Smooth muscle cell (in vitro differentiated cells): ENCODE measurements around the gene UXS1. TPM values are rescaled to one million over a fixed set of nuclear protein-coding genes. Genes with fewer than 3 reads are reported as not detected.
A peak's percentile ranks its signal among the peaks of the same experiment; 100 is the strongest.

ENCODE experiments used
- DNase-seq: peaks from one replicate; lab custom pipeline; 2025; ENCODE audit not compliant: unreplicated experiment; lab: John Stamatoyannopoulos, UW
- H2AFZ ChIP-seq: fragments of 200-600 bp; sonication (generic); 2 replicates; pipeline ENCODE4 v1.6.0; 2016; ENCODE audit warnings: antibody characterized with exemption, low read depth, mild to moderate bottlenecking
- H3F3A ChIP-seq: fragments of 200-600 bp; sonication (generic); 2 replicates; pipeline ENCODE4 v1.6.0; 2017; ENCODE audit warnings: antibody characterized with exemption, low read depth
- H3K27ac ChIP-seq: fragments of 200-600 bp; sonication (generic); 2 replicates; pipeline ENCODE4 v1.5.1; 2016; ENCODE audit warnings: low read depth, mild to moderate bottlenecking
- H3K27me3 ChIP-seq: fragments of 200-600 bp; sonication (generic); 2 replicates; pipeline ENCODE4 v1.6.1; 2016; ENCODE audit warnings: low read depth, mild to moderate bottlenecking
- H3K36me3 ChIP-seq: fragments of 200-600 bp; sonication (generic); 2 replicates; pipeline ENCODE4 v1.5.1; 2016; ENCODE audit warnings: low read depth
- H3K4me1 ChIP-seq: fragments of 200-600 bp; sonication (generic); 2 replicates; pipeline ENCODE4 v1.5.1; 2016; ENCODE audit warnings: low read depth
- H3K4me2 ChIP-seq: fragments of 200-600 bp; sonication (generic); 2 replicates; pipeline ENCODE4 v1.6.0; 2016; ENCODE audit warnings: mild to moderate bottlenecking
- H3K4me3 ChIP-seq: fragments of 200-600 bp; sonication (generic); 2 replicates; pipeline ENCODE4 v1.5.1; 2016; ENCODE audit warnings: mild to moderate bottlenecking
- H3K79me2 ChIP-seq: fragments of 200-600 bp; sonication (generic); 2 replicates; pipeline ENCODE4 v1.6.0; 2016; ENCODE audit warnings: low read depth, mild to moderate bottlenecking
- H3K9ac ChIP-seq: fragments of 200-600 bp; sonication (generic); 2 replicates; pipeline ENCODE4 v1.6.0; 2016; ENCODE audit warnings: low read depth
- H3K9me3 ChIP-seq: fragments of 200-600 bp; sonication (generic); replicated peaks from 2 replicates; pipeline ENCODE4 v1.5.1; 2016; ENCODE audit warnings: low read depth
- H4K20me1 ChIP-seq: fragments of 200-600 bp; sonication (generic); 2 replicates; pipeline ENCODE4 v1.6.0; 2016; ENCODE audit warnings: low read depth
- CTCF ChIP-seq: fragments of 200-600 bp; sonication (generic); IDR thresholded peaks from 2 replicates; pipeline ENCODE4 v1.5.1; 2017; ENCODE audit warnings: borderline replicate concordance, mild to moderate bottlenecking, antibody characterized with exemption; ENCODE audit not compliant: insufficient read depth, poor library complexity, severe bottlenecking
- WGBS: methylation state at CpG from one replicate; pipeline ENCODE4 v1.1.7; 2016; ENCODE audit warnings: low lambda C conversion rate; 5-methylcytosine and 5-hydroxymethylcytosine counted together
- polyA plus RNA-seq: library from polyadenylated mRNA; unstranded; fragments of >200 nt; fragmentation: Nextera tagmentation; extraction: Ambion mirVana; gene quantifications from 2 replicates; pipeline ENCODE4 v1.2.1, GENCODE V29; 2016
- total RNA-seq: library from RNA; depleted of rRNA; stranded (reverse); fragments of >200 nt; gene quantifications from 2 replicates; pipeline ENCODE4 v1.2.3, GENCODE V29; 2014

Gene UXS1
- total and polyA plus RNA-seq, 2 experiments from 2014 or later, result 22.2 to 33.5 TPM

- H3K36me3 ChIP-seq, result no peaks in the 10 kb centered on the region
- H3K4me3 ChIP-seq, result no peak overlapping the region
- no peak overlapping the region for H2AFZ ChIP-seq
- no peak overlapping the region for H3K9ac ChIP-seq
- no peaks in the 10 kb centered on the region for H3K4me1 ChIP-seq
- H3K27ac ChIP-seq, result peak overlapping the region; percentile 76
- H3K4me2 ChIP-seq, result no peak overlapping the region
- DNase-seq, result no peak
- no peaks in the 10 kb centered on the region for H3F3A ChIP-seq
- no peaks in the 10 kb centered on the region for H3K9me3 ChIP-seq
- no peak for TF ChIP-seq CTCF
- H3K27me3 ChIP-seq, result no peaks in the 10 kb centered on the region
- 94% methylated on average over 3 of the region's 3 CpGs for WGBS
- H4K20me1 ChIP-seq, result peaks cover 3% of the 10 kb centered on the region
- H3K79me2 ChIP-seq, result no peaks in the 10 kb centered on the region
These were observed 69.9 kb downstream of the UXS1 start for GRCh38 chr2:106124106-106124756.

GRCh38 chr2:106122157-106122556 lies 71.9 kb downstream of the UXS1 start:
- no peak overlapping the region for H3K9ac ChIP-seq
- H3K27me3 ChIP-seq, result no peaks in the 10 kb centered on the region
- no peak overlapping the region for H3K4me3 ChIP-seq
- WGBS, result 92% methylated on average over 3 of the region's 3 CpGs
- no peak for TF ChIP-seq CTCF
- peaks cover 7% of the 10 kb centered on the region for H4K20me1 ChIP-seq
- no peaks in the 10 kb centered on the region for H3K9me3 ChIP-seq
- no peak overlapping the region for H3K4me2 ChIP-seq
- H3F3A ChIP-seq, result no peaks in the 10 kb centered on the region
- no peak overlapping the region for H3K27ac ChIP-seq
- no peak overlapping the region for H2AFZ ChIP-seq
- no peaks in the 10 kb centered on the region for H3K36me3 ChIP-seq
- H3K79me2 ChIP-seq, result no peaks in the 10 kb centered on the region
- no peak for DNase-seq
- H3K4me1 ChIP-seq, result peaks cover 4% of the 10 kb centered on the region

GRCh38 chr2:106120432-106120831 lies 73.7 kb downstream of the UXS1 start:
- H3K4me3 ChIP-seq, result no peak overlapping the region
- H3K9ac ChIP-seq, result no peak overlapping the region
- no peaks in the 10 kb centered on the region for H3K27me3 ChIP-seq
- TF ChIP-seq CTCF, result no peak
- peaks cover 22% of the 10 kb centered on the region for H4K20me1 ChIP-seq
- H2AFZ ChIP-seq, result no peak overlapping the region
- H3K36me3 ChIP-seq, result no peaks in the 10 kb centered on the region
- no peaks in the 10 kb centered on the region for H3K79me2 ChIP-seq
- H3K27ac ChIP-seq, result no peak overlapping the region
- WGBS, result 96% methylated on average over 6 of the region's 6 CpGs
- no peak overlapping the region for H3K4me2 ChIP-seq
- DNase-seq, result no peak
- H3K4me1 ChIP-seq, result peaks cover 4% of the 10 kb centered on the region
- H3F3A ChIP-seq, result no peaks in the 10 kb centered on the region
- no peaks in the 10 kb centered on the region for H3K9me3 ChIP-seq

- peaks cover 4% of the 10 kb centered on the region for H3K4me1 ChIP-seq
- H3K4me2 ChIP-seq, result no peak overlapping the region
- TF ChIP-seq CTCF, result no peak
These were observed 75.0 kb downstream of the UXS1 start for GRCh38 chr2:106119074-106119473.

More at GRCh38 chr2:106119074-106119473, 75.0 kb downstream of the UXS1 start:
- Histone ChIP-seq H3K9me3 (no peaks in the 10 kb centered on the region), H4K20me1 (peaks cover 34% of the 10 kb centered on the region), H3K4me3 (no peak overlapping the region), H2AFZ (no peak overlapping the region), H3K27ac (no peak overlapping the region), H3F3A (no peaks in the 10 kb centered on the region), H3K36me3 (no peaks in the 10 kb centered on the region), H3K9ac (no peak overlapping the region), H3K27me3 (no peaks in the 10 kb centered on the region), H3K79me2 (no peaks in the 10 kb centered on the region)
- WGBS, result 87% methylated on average over 6 of the region's 6 CpGs
- DNase-seq, result no peak
